ENCODE results near the gene SDK1.

- TF ChIP-seq CTCF (IDR thresholded peaks at IDR 0.05; ENCODE audit: low read depth, low read length, missing input control) (no peak), RXRA (IDR thresholded peaks at IDR 0.05) (no peak), GABPA (IDR thresholded peaks at IDR 0.05 in 1 of 2, conservative IDR thresholded peaks at IDR 0.05 in 1 of 2) (no peak), REST (IDR thresholded peaks at IDR 0.05) (no peak), RAD21 (IDR thresholded peaks at IDR 0.05) (no peak), FOXA1 (IDR thresholded peaks at IDR 0.05) (no peak), EGR1 (IDR thresholded peaks at IDR 0.05; ENCODE audit: low read depth in 2 of 2) (no peak), SP1 (IDR thresholded peaks at IDR 0.05) (no peak), YY1 (IDR thresholded peaks at IDR 0.05) (no peak), TAF1 (conservative IDR thresholded peaks at IDR 0.05) (no peak)
Observed at GRCh38 chr7:3955026-3955425, 654.0 kb downstream of the SDK1 start.

Measured in liver (tissue), 3 donors.